Activated naive CD4-positive, alpha-beta T cell treated with anti-CD3 and anti-CD28 coated beads, Interleukin-2, amount 10 ng/mL, durations not matched to agents 7 days and 5 days (primary cell): ENCODE results near the gene LRRC32.
A peak's percentile ranks its signal among the peaks of the same experiment; 100 is the strongest.

Experiments used
- CTCF ChIA-PET: fragments of 350-600 bp; sonication (Branson Sonifier 250); formaldehyde crosslinking; loops from one replicate; lab custom pipeline; 2021; ENCODE audit warnings: antibody characterized with exemption; lab: Charles Lee
- DNase-seq: peaks from one replicate; pipeline ENCODE4 v3.0.0-alpha.2; 2020
- H3K27ac Mint-ChIP-seq: one replicate; pipeline ENCODE4 v1.8.0; 2021; ENCODE audit warnings: mild to moderate bottlenecking, moderate library complexity, mixed read lengths
- H3K27me3 Mint-ChIP-seq: one replicate; pipeline ENCODE4 v1.8.0; 2021; ENCODE audit warnings: mild to moderate bottlenecking, mixed read lengths
- H3K36me3 Mint-ChIP-seq: one replicate; pipeline ENCODE4 v1.8.0; 2021; ENCODE audit warnings: mixed read lengths
- H3K4me1 Mint-ChIP-seq: one replicate; pipeline ENCODE4 v1.8.0; 2021; ENCODE audit warnings: mixed read lengths
- H3K4me3 Mint-ChIP-seq: one replicate; pipeline ENCODE4 v1.8.0; 2021; ENCODE audit warnings: mild to moderate bottlenecking, moderate library complexity, mixed read lengths
- H3K9me3 Mint-ChIP-seq: one replicate; pipeline ENCODE4 v1.8.0; 2021; ENCODE audit warnings: mixed read lengths

LRRC32 gene

GRCh38 chr11:76693806-76694205, 23.3 kb upstream of the LRRC32 start:
- no peak overlapping the region for H3K4me3 Mint-ChIP-seq
- peaks cover 53% of the 10 kb centered on the region for H3K27me3 Mint-ChIP-seq
- CTCF ChIA-PET: interaction anchor here (1.5 kb wide), 1 partner anchor 9 kb away, joined by 3 read pairs; no protein-coding TSS in a partner anchor
- DNase-seq: no peak
- no peaks in the 10 kb centered on the region for H3K36me3 Mint-ChIP-seq
- H3K4me1 Mint-ChIP-seq: peaks cover 3% of the 10 kb centered on the region
- no peak overlapping the region for H3K27ac Mint-ChIP-seq
- H3K9me3 Mint-ChIP-seq: no peaks in the 10 kb centered on the region

GRCh38 chr11:76692956-76693355, 22.4 kb upstream of the LRRC32 start:
- CTCF ChIA-PET: interaction anchor here (1.5 kb wide), 1 partner anchor 10 kb away, joined by 3 read pairs; no protein-coding TSS in a partner anchor
- Mint-ChIP-seq H3K27me3 (peaks cover 50% of the 10 kb centered on the region), H3K27ac (no peak overlapping the region), H3K36me3 (no peaks in the 10 kb centered on the region), H3K4me1 (peaks cover 3% of the 10 kb centered on the region), H3K4me3 (no peak overlapping the region), H3K9me3 (no peaks in the 10 kb centered on the region)
- DNase-seq: no peak

GRCh38 chr11:76691655-76692054, 21.1 kb upstream of the LRRC32 start:
- Mint-ChIP-seq H3K4me1 (peaks cover 9% of the 10 kb centered on the region), H3K27me3 (peaks cover 46% of the 10 kb centered on the region), H3K27ac (no peak overlapping the region), H3K9me3 (no peaks in the 10 kb centered on the region), H3K36me3 (no peaks in the 10 kb centered on the region), H3K4me3 (no peak overlapping the region)
- CTCF ChIA-PET: interaction anchor here (1.3 to 2.2 kb wide), 3 partner anchors 9 to 30 kb away, joined by 3 to 6 read pairs (median 5); no protein-coding TSS in a partner anchor
- DNase-seq: no peak

- no peak overlapping the region for H3K4me3 Mint-ChIP-seq
- peaks cover 42% of the 10 kb centered on the region for H3K27me3 Mint-ChIP-seq
- no peak for DNase-seq
- CTCF ChIA-PET: interaction anchor here (1.3 to 2.2 kb wide), 2 partner anchors 10 to 31 kb away, joined by 3 to 6 read pairs; no protein-coding TSS in a partner anchor
- H3K9me3 Mint-ChIP-seq: no peaks in the 10 kb centered on the region
- no peaks in the 10 kb centered on the region for H3K36me3 Mint-ChIP-seq
- peaks cover 17% of the 10 kb centered on the region for H3K4me1 Mint-ChIP-seq
- H3K27ac Mint-ChIP-seq: no peak overlapping the region
These were observed 20.2 kb upstream of the LRRC32 start for GRCh38 chr11:76690736-76691135.

DNA sequence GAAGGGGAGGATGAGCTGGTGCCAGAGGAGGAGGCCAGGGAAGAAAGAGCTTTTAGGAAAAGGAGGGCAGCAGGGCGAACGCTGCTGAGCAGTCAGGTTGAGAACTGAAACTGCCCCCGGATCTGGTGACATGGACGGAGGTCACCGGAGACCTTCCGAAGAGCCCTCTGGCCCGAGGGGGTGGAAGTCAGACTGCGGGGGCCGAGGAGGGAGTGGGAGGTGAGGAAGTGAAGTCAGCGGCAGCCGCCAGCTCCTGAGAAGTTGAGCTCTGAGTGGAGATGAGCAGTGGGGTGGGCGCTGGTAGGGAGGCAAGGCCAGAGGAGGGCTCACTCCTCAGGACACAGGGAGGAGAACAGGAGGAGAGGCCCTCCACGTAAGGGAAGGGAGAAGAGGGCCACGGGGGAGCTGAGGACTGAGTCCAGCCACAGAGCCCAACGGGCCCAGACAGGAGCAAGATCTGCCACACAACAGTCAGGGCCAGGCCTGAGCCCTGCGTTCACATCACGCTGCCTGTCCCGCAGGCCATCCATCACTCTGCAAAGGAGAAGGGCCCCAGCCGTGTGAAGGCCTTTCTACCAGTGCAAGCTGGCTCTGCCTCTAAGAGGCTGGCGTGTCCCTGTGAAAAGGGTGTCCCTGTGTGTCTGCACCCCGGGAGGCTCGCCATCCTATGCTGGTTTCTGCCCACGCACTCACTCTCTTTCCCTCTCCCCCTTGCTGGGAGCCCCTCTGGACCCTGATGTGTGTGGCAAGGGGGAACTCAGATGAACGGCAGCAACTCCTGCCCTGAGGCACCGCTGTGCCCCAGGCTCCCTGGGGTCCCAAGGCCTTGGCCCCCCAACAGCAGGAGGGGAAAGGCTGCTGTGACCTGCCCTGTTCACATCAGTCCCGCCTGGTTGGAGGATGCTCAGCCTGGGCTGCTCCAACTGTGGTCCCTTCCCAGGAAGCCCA, 19.0 kb upstream of the LRRC32 start:
- Mint-ChIP-seq H3K36me3 (no peaks in the 10 kb centered on the region), H3K9me3 (no peaks in the 10 kb centered on the region), H3K4me3 (no peak overlapping the region), H3K4me1 (peaks cover 23% of the 10 kb centered on the region), H3K27ac (no peak overlapping the region), H3K27me3 (peaks cover 33% of the 10 kb centered on the region)
- CTCF ChIA-PET: interaction anchor here (1.2 kb wide), 1 partner anchor 9 kb away, joined by 5 read pairs; no protein-coding TSS in a partner anchor
- DNase-seq: no peak

DNA sequence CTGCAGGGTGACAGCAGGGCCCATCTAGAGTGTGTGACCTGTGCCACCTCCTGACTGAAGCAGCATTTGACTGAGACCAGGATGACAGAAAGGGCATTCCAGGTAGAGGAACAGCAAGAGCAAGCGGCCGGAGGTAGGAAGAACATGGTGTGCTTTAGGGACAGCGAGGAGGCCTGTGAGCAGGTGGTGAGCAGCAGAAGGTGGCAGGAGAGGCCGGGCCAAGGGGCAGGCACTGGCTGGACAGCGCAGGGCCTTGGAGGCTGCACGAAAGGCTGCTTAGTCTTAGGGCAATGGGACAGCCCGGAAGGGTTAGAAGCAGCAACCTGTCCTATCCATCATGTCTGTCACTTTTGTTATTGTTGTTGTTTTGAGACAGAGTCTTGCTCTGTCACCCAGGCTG, 17.6 kb upstream of the LRRC32 start:
- Mint-ChIP-seq H3K4me1 (peaks cover 23% of the 10 kb centered on the region), H3K27me3 (peaks cover 27% of the 10 kb centered on the region), H3K9me3 (no peaks in the 10 kb centered on the region), H3K27ac (peak overlapping the region; percentile 47), H3K36me3 (no peaks in the 10 kb centered on the region), H3K4me3 (no peak overlapping the region)
- CTCF ChIA-PET: no interaction called here
- no peak for DNase-seq

- peak; percentile 46 for DNase-seq
- Mint-ChIP-seq H3K27ac (peak overlapping the region; percentile 88), H3K9me3 (no peaks in the 10 kb centered on the region), H3K27me3 (peaks cover 24% of the 10 kb centered on the region), H3K36me3 (no peaks in the 10 kb centered on the region), H3K4me3 (peak overlapping the region; percentile 47), H3K4me1 (peaks cover 23% of the 10 kb centered on the region)
- CTCF ChIA-PET: interaction anchor here (0.6 to 1.3 kb wide), 4 partner anchors 13 to 37 kb away, joined by 3 to 4 read pairs (median 4); no protein-coding TSS in a partner anchor
These were observed 15.9 kb upstream of the LRRC32 start for GRCh38 chr11:76686261-76687079.

DNA sequence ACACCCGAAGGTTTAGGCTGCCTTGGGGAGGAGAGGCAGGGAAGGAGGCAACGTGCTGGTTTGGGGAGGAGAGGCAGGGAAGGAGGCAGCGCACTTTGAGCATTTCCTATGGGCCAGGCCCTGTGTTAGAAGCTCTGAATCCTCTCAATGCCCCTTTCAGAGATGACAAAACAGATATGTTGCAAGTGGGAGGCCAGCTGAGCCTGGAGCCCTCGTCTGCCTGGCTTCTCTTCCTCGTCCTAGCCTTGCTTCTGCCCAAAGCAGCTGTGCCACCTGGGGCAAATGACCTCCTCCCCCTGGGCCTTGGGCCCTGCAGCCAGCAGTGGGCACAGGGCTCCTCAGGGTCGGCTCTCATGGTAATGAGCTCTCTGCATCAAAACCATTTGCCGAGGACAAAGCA, 15.3 kb upstream of the LRRC32 start:
- Mint-ChIP-seq H3K27me3 (peaks cover 26% of the 10 kb centered on the region), H3K4me3 (peak overlapping the region; percentile 47), H3K9me3 (no peaks in the 10 kb centered on the region), H3K36me3 (no peaks in the 10 kb centered on the region), H3K27ac (peak overlapping the region; percentile 88), H3K4me1 (peaks cover 23% of the 10 kb centered on the region)
- no peak for DNase-seq
- CTCF ChIA-PET: interaction anchor here (0.6 to 1.3 kb wide), 3 partner anchors 12 to 38 kb away, joined by 3 to 4 read pairs (median 4); no protein-coding TSS in a partner anchor

DNA sequence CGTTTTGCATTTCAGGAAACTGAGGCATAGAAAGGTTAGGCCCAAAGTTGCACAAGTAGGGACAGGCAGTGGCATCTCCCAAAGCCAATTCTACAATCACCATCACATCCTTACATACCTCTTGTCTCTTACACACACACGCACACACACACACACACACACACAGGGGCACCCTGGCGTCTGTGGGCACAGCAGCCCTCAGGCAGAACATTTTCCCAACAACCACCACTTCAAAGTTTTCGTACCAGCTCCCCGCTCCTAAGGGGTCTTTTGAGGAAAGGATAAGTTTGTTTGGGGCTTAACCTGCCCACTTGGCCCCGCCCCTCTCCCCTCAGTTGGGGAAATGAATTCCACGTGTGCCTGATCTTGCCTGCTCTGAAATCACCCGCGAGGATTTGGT, 14.7 kb upstream of the LRRC32 start:
- Mint-ChIP-seq H3K9me3 (no peaks in the 10 kb centered on the region), H3K27me3 (peaks cover 29% of the 10 kb centered on the region), H3K4me1 (peaks cover 23% of the 10 kb centered on the region), H3K36me3 (no peaks in the 10 kb centered on the region), H3K4me3 (no peak overlapping the region), H3K27ac (no peak overlapping the region)
- CTCF ChIA-PET: no interaction called here
- no peak for DNase-seq

GRCh38 chr11:76684516-76684915, 14.0 kb upstream of the LRRC32 start:
- Mint-ChIP-seq H3K4me3 (no peak overlapping the region), H3K27ac (no peak overlapping the region), H3K9me3 (no peaks in the 10 kb centered on the region), H3K36me3 (no peaks in the 10 kb centered on the region), H3K4me1 (peaks cover 24% of the 10 kb centered on the region), H3K27me3 (peaks cover 35% of the 10 kb centered on the region)
- CTCF ChIA-PET: no interaction called here
- DNase-seq: no peak

DNA sequence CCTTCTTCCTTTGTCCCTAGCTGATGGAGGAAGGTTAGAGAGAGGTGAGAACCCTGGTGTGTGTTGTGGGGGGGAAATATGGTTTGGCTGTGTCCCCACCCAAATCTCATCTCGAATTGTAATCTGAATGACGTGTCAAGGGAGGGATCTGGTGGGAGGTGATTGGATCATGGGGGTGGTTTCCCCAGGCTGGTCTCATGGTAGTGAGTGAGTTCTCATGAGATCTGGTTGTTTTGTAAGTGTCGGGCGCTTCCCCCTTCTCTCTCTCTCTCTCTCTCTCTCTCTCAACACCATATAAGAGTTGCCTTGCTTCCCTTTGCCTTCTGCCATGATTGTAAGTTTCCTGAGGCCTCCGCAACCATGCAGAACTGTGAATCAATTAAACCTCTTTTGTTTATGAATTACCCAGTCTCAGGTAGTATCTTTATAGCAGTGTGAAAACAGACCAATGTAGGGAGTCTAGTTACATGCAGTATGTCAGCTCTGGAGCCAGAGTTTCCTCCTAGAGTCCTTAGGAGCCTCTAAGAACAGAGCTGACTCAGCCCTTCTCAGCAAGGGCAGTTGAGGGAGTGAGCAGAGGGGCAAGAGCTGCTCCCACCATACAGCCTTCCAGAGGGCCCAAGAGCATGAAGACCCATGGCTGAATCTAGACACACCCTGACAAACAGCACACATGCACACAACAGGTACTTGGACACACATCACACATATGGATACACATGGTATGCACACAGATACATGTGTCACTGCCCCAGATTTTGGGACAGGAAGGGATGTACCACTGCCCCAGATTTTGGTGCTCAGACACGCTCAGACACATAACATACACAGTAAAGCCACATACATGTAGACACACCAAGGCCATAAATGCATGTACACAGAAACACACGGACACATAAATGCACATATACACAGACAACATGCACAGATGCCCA, 12.9 kb upstream of the LRRC32 start:
- Mint-ChIP-seq H3K9me3 (no peaks in the 10 kb centered on the region), H3K36me3 (no peaks in the 10 kb centered on the region), H3K4me3 (no peak overlapping the region), H3K4me1 (peaks cover 29% of the 10 kb centered on the region), H3K27ac (no peak overlapping the region), H3K27me3 (peaks cover 39% of the 10 kb centered on the region)
- CTCF ChIA-PET: interaction anchor here (1.4 to 2.1 kb wide), 2 partner anchors 8 to 11 kb away, joined by 5 to 14 read pairs; no protein-coding TSS in a partner anchor
- no peak for DNase-seq

GRCh38 chr11:76682684-76683083, 12.1 kb upstream of the LRRC32 start:
- Mint-ChIP-seq H3K9me3 (no peaks in the 10 kb centered on the region), H3K4me3 (no peak overlapping the region), H3K36me3 (no peaks in the 10 kb centered on the region), H3K27ac (no peak overlapping the region), H3K27me3 (peaks cover 46% of the 10 kb centered on the region), H3K4me1 (peaks cover 37% of the 10 kb centered on the region)
- no peak for DNase-seq
- CTCF ChIA-PET: interaction anchor here (1.4 to 2.1 kb wide), 3 partner anchors 9 to 356 kb away, joined by 3 to 14 read pairs (median 5); no protein-coding TSS in a partner anchor

- Mint-ChIP-seq H3K27ac (no peak overlapping the region), H3K27me3 (peaks cover 47% of the 10 kb centered on the region), H3K36me3 (no peaks in the 10 kb centered on the region), H3K4me1 (peaks cover 38% of the 10 kb centered on the region), H3K4me3 (no peak overlapping the region), H3K9me3 (no peaks in the 10 kb centered on the region)
- CTCF ChIA-PET: interaction anchor here (0.6 to 2.1 kb wide), 8 partner anchors 10 to 473 kb away, joined by 3 to 14 read pairs (median 4); no protein-coding TSS in a partner anchor
- DNase-seq: no peak
These were observed 11.6 kb upstream of the LRRC32 start for GRCh38 chr11:76682106-76682505.
